Fibroblast of lung (primary cell): ENCODE measurements around the gene COL5A2. TPM values are rescaled to one million over a fixed set of nuclear protein-coding genes. Genes with fewer than 3 reads are reported as not detected.

ENCODE experiments used
- DNase-seq, 2 donors: peaks; one replicate each; pipeline versions ENCODE4 v3.0.0 to v3.0.0-alpha.2; 2010; ENCODE audit warnings: low read depth in 2 of 2
- H2AFZ ChIP-seq: 2 replicates; pipeline ENCODE4 v1.5.1; 2012; ENCODE audit warnings: low read length, control low read depth, inconsistent platforms
- H3K27ac ChIP-seq: 2 replicates; pipeline ENCODE4 v1.5.1; 2011; ENCODE audit warnings: low read length, control low read depth; ENCODE audit not compliant: insufficient read depth
- H3K27me3 ChIP-seq: 2 replicates; pipeline ENCODE4 v1.5.1; 2011; ENCODE audit warnings: mild to moderate bottlenecking, low read length; ENCODE audit not compliant: control insufficient read depth, insufficient read depth
- H3K36me3 ChIP-seq: 2 replicates; pipeline ENCODE4 v1.5.1; 2011; ENCODE audit warnings: low read length; ENCODE audit not compliant: control insufficient read depth, insufficient read depth
- H3K4me1 ChIP-seq: 2 replicates; pipeline ENCODE4 v1.5.1; 2011; ENCODE audit warnings: low read length; ENCODE audit not compliant: control insufficient read depth, insufficient read depth; ENCODE audit errors: extremely low read depth
- H3K4me2 ChIP-seq: 2 replicates; pipeline ENCODE4 v1.5.1; 2011; ENCODE audit warnings: low read length, control low read depth; ENCODE audit not compliant: insufficient read depth; ENCODE audit errors: extremely low read depth
- H3K4me3 ChIP-seq, 4 experiments: fragments of 200-600 bp in 1 of 4; sonication (generic) in 1 of 4; replicated peaks in 1 of 4; 2 replicates each; pipeline ENCODE4 v1.5.1; 2011 to 2016; ENCODE audit warnings: low read length in 4 of 4, low read depth in 3 of 4, mild to moderate bottlenecking in 3 of 4, control low read depth in 2 of 4, inconsistent platforms in 1 of 4, mixed read lengths in 1 of 4; ENCODE audit not compliant: insufficient read depth in 1 of 4; ENCODE audit errors: control extremely low read depth in 1 of 4
- H3K79me2 ChIP-seq: 2 replicates; pipeline ENCODE4 v1.5.1; 2012; ENCODE audit warnings: mild to moderate bottlenecking, low read length, inconsistent platforms; ENCODE audit not compliant: control insufficient read depth, insufficient read depth
- H3K9ac ChIP-seq: 2 replicates; pipeline ENCODE4 v1.5.1; 2011; ENCODE audit warnings: mild to moderate bottlenecking, low read length, control low read depth; ENCODE audit not compliant: insufficient read depth
- H3K9me3 ChIP-seq: 2 replicates; pipeline ENCODE4 v1.5.1; 2012; ENCODE audit warnings: low read depth, low read length; ENCODE audit not compliant: control insufficient read depth, insufficient read depth
- H4K20me1 ChIP-seq: 2 replicates; pipeline ENCODE4 v1.5.1; 2011; ENCODE audit warnings: low read length; ENCODE audit not compliant: control insufficient read depth, insufficient read depth; ENCODE audit errors: extremely low read depth
- EZH2 ChIP-seq: IDR thresholded peaks from 2 replicates; pipeline ENCODE4 v1.5.1; 2012; ENCODE audit warnings: low read length, control low read depth, mild to moderate bottlenecking; ENCODE audit errors: missing control alignments
- polyA plus RNA-seq, 2 donors: library from polyadenylated mRNA; depleted of rRNA in 1 of 2; stranded (reverse) in 1 of 2; unstranded in 1 of 2; fragments of >200 nt; gene quantifications; 2 replicates each; pipeline ENCODE4 v1.2.1, GENCODE V29; 2011 to 2012; ENCODE audit warnings: missing spikeins in 1 of 2
- total RNA-seq: library from RNA; depleted of rRNA; stranded (reverse); fragments of >200 nt; gene quantifications from 2 replicates; pipeline ENCODE4 v1.2.1, GENCODE V29; 2014
- TF ChIP-seq, protein P1 (sequence below), 2 donors: IDR thresholded peaks in 1 of 2; conservative IDR thresholded peaks in 1 of 2; 1 replicate in 1 of 2; 2 replicates in 1 of 2; pipeline ENCODE4 v1.5.1; 2011 to 2012; ENCODE audit warnings: low read length in 2 of 2, control low read depth in 1 of 2, inconsistent platforms in 1 of 2, low read depth in 1 of 2, mild to moderate bottlenecking in 1 of 2

The COL5A2 gene
- total and polyA plus RNA-seq, 2 donors (not counting 1 experiment from before 2014, with no cell fraction given): 253 to 353 TPM

DNA sequence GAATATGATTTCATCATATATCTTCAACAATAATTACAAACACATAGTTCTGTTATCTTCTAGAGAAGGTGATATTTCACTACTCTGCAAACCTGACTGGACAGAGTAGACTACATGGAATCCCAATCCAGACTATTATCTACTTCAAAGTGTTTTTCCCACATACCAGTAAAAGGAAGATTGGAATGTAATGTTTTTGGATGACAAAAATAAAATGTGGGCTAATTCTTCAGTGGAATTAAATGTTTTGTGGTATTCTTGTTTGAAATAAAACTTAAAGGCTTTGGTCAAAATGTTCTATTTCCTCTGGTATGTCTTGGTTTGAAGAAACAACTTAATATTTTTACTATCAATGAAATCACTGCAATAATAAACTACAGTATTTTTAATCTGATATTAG, 22.1 kb downstream of the COL5A2 start:
- no peak overlapping the region for H3K27ac ChIP-seq
- H4K20me1 ChIP-seq: peaks cover 2% of the 10 kb centered on the region
- peaks cover 7% of the 10 kb centered on the region for H3K4me1 ChIP-seq
- no peak overlapping the region for H3K9ac ChIP-seq
- H2AFZ ChIP-seq: no peak overlapping the region
- no peaks in the 10 kb centered on the region for H3K27me3 ChIP-seq
- TF ChIP-seq, protein P1, sequence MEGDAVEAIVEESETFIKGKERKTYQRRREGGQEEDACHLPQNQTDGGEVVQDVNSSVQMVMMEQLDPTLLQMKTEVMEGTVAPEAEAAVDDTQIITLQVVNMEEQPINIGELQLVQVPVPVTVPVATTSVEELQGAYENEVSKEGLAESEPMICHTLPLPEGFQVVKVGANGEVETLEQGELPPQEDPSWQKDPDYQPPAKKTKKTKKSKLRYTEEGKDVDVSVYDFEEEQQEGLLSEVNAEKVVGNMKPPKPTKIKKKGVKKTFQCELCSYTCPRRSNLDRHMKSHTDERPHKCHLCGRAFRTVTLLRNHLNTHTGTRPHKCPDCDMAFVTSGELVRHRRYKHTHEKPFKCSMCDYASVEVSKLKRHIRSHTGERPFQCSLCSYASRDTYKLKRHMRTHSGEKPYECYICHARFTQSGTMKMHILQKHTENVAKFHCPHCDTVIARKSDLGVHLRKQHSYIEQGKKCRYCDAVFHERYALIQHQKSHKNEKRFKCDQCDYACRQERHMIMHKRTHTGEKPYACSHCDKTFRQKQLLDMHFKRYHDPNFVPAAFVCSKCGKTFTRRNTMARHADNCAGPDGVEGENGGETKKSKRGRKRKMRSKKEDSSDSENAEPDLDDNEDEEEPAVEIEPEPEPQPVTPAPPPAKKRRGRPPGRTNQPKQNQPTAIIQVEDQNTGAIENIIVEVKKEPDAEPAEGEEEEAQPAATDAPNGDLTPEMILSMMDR (conservative IDR thresholded peaks at IDR 0.05 in 1 of 2, IDR thresholded peaks at IDR 0.05 in 1 of 2; ENCODE audit: low read depth in 1 of 2, low read length in 2 of 2): no peak
- TF ChIP-seq EZH2: no peak
- H3K36me3 ChIP-seq: no peaks in the 10 kb centered on the region
- H3K9me3 ChIP-seq: no peaks in the 10 kb centered on the region
- H3K4me2 ChIP-seq: no peak overlapping the region
- no peak overlapping the region for H3K4me3 ChIP-seq
- H3K79me2 ChIP-seq: peaks cover 89% of the 10 kb centered on the region
- DNase-seq: peak in 1 of 2 donors; percentile 81

DNA sequence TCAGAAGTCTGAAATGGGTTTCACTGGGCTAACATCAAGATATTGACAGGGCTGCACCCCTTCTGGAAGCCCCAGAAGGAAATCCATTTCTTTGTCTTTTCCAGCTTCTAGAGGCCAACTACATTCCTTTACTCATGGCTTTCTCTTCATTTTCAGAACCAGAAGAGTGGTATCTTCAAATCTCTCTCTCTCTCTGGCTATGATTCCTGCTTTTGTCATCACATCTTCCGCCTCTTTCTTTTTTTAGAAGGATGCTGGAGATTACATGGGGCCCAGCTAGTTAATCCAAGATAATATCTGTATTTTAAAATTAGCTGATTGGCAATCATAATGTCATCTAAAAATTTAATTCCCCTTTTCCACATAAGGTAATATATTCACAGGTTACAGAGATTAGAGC, 23.8 kb downstream of the COL5A2 start:
- Histone ChIP-seq H4K20me1 (peaks cover 2% of the 10 kb centered on the region), H2AFZ (no peak overlapping the region), H3K4me2 (no peak overlapping the region), H3K4me3 (no peak overlapping the region), H3K36me3 (no peaks in the 10 kb centered on the region), H3K27me3 (no peaks in the 10 kb centered on the region), H3K27ac (no peak overlapping the region), H3K79me2 (peaks cover 89% of the 10 kb centered on the region), H3K9ac (no peak overlapping the region), H3K4me1 (peaks cover 13% of the 10 kb centered on the region), H3K9me3 (no peaks in the 10 kb centered on the region)
- no peak for TF ChIP-seq EZH2
- TF ChIP-seq, protein P1 (conservative IDR thresholded peaks at IDR 0.05 in 1 of 2, IDR thresholded peaks at IDR 0.05 in 1 of 2; ENCODE audit: low read depth in 1 of 2, low read length in 2 of 2): no peak
- DNase-seq: no peak

DNA sequence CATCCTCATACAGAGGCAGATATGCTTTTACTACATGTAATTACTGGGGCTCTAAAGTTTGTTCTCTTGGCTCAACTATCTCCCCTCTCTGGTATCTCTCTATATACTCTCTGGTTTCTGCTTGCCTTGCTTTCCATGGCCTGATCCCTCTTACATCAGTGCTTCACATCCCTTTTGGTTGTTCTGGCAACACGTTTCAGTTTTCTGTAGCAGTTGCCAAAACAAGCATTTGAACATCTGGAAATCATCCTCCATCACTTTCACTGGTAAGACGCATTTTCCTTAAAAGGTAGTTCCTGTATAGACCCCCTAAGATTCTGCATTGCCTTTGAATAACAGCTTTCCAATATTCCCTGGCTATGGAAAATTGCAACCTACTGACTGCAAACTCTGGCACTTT, 25.9 kb downstream of the COL5A2 start:
- peak overlapping the region in 1 of 4 experiments; percentile 13 for H3K4me3 ChIP-seq
- no peak for TF ChIP-seq EZH2
- TF ChIP-seq, protein P1 (conservative IDR thresholded peaks at IDR 0.05 in 1 of 2, IDR thresholded peaks at IDR 0.05 in 1 of 2; ENCODE audit: low read depth in 1 of 2, low read length in 2 of 2): no peak
- H3K36me3 ChIP-seq: no peaks in the 10 kb centered on the region
- H4K20me1 ChIP-seq: peaks cover 2% of the 10 kb centered on the region
- H3K27ac ChIP-seq: no peak overlapping the region
- peaks cover 20% of the 10 kb centered on the region for H3K4me1 ChIP-seq
- peak overlapping the region; percentile 23 for H3K4me2 ChIP-seq
- peaks cover 80% of the 10 kb centered on the region for H3K79me2 ChIP-seq
- DNase-seq: peak; percentile 65 to 99
- no peaks in the 10 kb centered on the region for H3K9me3 ChIP-seq
- no peak overlapping the region for H2AFZ ChIP-seq
- no peaks in the 10 kb centered on the region for H3K27me3 ChIP-seq
- no peak overlapping the region for H3K9ac ChIP-seq
